Fibroblast of pulmonary artery (primary cell): ENCODE measurements around the gene WIF1.

ENCODE experiments used
- DNase-seq: peaks from one replicate; pipeline ENCODE4 v3.0.0-alpha.2; 2010; ENCODE audit warnings: low read depth
- H3K4me3 ChIP-seq: replicated peaks from 2 replicates; pipeline ENCODE4 v1.5.1; 2011; ENCODE audit warnings: low read depth, mild to moderate bottlenecking, control low read depth, low read length, moderate library complexity
- CTCF ChIP-seq: IDR thresholded peaks from 2 replicates; pipeline ENCODE4 v1.5.1; 2011; ENCODE audit warnings: mild to moderate bottlenecking, control low read depth, low read length, inconsistent platforms; ENCODE audit errors: missing control alignments

The WIF1 gene

GRCh38 chr12:65121049-65121955 lies at the start of gene WIF1:
Gene WIF1 (minus strand): TSS chr12:65121305. CDS start chr12:65121191, 114 bp downstream.
- peak; percentile 1 for DNase-seq
- no peak within 1 kb of the TSS for H3K4me3 ChIP-seq
- no peak for TF ChIP-seq CTCF

GRCh38 chr12:65170209-65170881 lies 49.2 kb upstream of the WIF1 start:
- H3K4me3 ChIP-seq: peak overlapping the region; percentile 83
- peak; percentile 54 for DNase-seq
- no peak for TF ChIP-seq CTCF

- DNase-seq: peak; percentile 87
Observed at GRCh38 chr12:65169320-65170208, 48.5 kb upstream of the WIF1 start, which contains the start of gene LEMD3. Gene LEMD3 (plus strand): TSS chr12:65169583. CDS start chr12:65169597, 14 bp downstream.

GRCh38 chr12:65168681-65169319 lies 47.7 kb upstream of the WIF1 start:
- no peak for TF ChIP-seq CTCF
- no peak for DNase-seq
- H3K4me3 ChIP-seq: peak overlapping the region; percentile 83

More at GRCh38 chr12:65169320-65170208, 48.5 kb upstream of the WIF1 start, which contains the start of gene LEMD3:
- no peak for TF ChIP-seq CTCF
- H3K4me3 ChIP-seq: peak within 1 kb of the TSS; percentile 83

- DNase-seq: no peak
- no peak for TF ChIP-seq CTCF
Observed at GRCh38 chr12:65164774-65165173, 43.7 kb upstream of the WIF1 start.

GRCh38 chr12:65164244-65164643 lies 43.1 kb upstream of the WIF1 start:
- no peak overlapping the region for H3K4me3 ChIP-seq
- no peak for DNase-seq
- TF ChIP-seq CTCF: no peak

More at GRCh38 chr12:65164774-65165173, 43.7 kb upstream of the WIF1 start:
- no peak overlapping the region for H3K4me3 ChIP-seq
